ENCODE measurements around the gene EHD3. TPM values are rescaled to one million over a fixed set of nuclear protein-coding genes. Genes with fewer than 3 reads are reported as not detected.

Gene EHD3
- total and polyA plus RNA-seq, 2 of the 4 experiments (the other 2 are of a cell fraction) = 29.1 to 39.8 TPM

DNA sequence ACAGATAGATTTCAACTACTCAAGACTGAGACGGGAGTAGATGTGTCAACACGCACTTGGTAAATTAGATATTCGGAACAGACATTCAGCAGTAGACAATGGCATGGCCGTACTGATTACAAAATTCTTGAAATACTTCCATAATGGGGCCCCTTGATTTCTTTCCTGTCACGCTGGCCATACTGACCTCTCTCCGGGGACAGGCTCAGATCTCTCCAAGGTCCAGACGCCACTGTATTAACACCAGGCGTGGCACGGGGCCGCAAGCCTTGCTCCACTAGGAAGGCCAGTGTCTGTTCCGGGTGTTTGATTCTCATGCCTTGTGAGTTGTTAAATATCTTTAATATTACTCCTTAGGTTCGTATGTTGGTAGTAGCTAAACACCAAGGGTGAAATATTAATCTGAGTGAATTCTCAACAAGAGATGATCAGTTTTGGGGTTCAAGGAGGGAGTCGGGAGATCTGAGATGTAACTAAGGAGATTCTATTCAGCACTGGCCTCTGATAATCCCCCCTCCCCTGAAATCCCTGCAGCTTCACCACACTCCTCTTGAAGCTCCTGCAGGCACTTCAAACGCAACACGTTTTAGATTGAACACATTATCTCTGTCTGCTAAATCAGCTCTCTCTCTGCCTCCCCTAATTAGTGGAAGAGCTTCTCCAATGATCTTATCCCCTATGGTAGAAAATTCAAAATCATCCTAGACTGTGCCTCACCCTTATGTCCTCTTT, 2.2 kb upstream of the EHD3 start:
- intact Hi-C loops (cut with micrococcal nuclease) (loop anchor here (5.0 kb wide), 1 partner anchor 291 kb away; no protein-coding TSS in a partner anchor), in situ Hi-C loops (cut with MboI; ENCODE audit: low sequenced_read_pairs) (loop anchor here (5.0 kb wide), 1 partner anchor 106 kb away; no protein-coding TSS in a partner anchor), dilution Hi-C loops (cut with HindIII; ENCODE audit: low sequenced_read_pairs, unreplicated experiment) (no loop called here)
- 43% methylated on average over 4 of the region's 15 CpGs; no CpG with 5 or more reads in 1 of the 2 experiments for whole genome bisulfite sequencing, 2 experiments (ENCODE audit: extremely low coverage in 2 of 2, insufficient read length in 1 of 2)
- Histone ChIP-seq H2AK9ac (replicated peaks; ENCODE audit: low read depth, low read length, poor library complexity) (no peak overlapping the region), H4K8ac (ENCODE audit: low read depth in 2 of 2, low read length in 2 of 2) (no peak overlapping the region), H3K14ac (replicated peaks; ENCODE audit: low read depth, low read length) (no peak overlapping the region), H3K23ac (ENCODE audit: low read depth, low read length) (no peak overlapping the region), H3K9me1 (ENCODE audit: insufficient read depth, low read length) (peaks cover 16% of the 10 kb centered on the region; the same call in 1 of the 2 replicates), H3K4ac (ENCODE audit: low read depth, low read length) (no peak overlapping the region), H3K9me3 (ENCODE audit: control insufficient read depth, insufficient read depth, low read length) (no peaks in the 10 kb centered on the region), H3K4me3 (ENCODE audit: insufficient read depth, low read depth, low read length) (no peak overlapping the region), H2AFZ (replicated peaks; ENCODE audit: low read length, poor library complexity) (no peak overlapping the region), H3K79me1 (ENCODE audit: low read depth in 1 of 2, low read length in 2 of 2) (peaks cover 8 to 21% of the 10 kb centered on the region in 2 experiments; a peak in 3 of 4 replicates), H3K18ac (ENCODE audit: low read depth, low read length) (no peak overlapping the region), H3K4me2 (ENCODE audit: low read depth, low read length) (no peak overlapping the region), H2BK120ac (ENCODE audit: low read depth, low read length) (no peak overlapping the region), H2BK20ac (ENCODE audit: low read depth, low read length) (no peak overlapping the region), H3K4me1 (ENCODE audit: control insufficient read depth, insufficient read depth, low read length) (peaks cover 9% of the 10 kb centered on the region), H3K36me3 (ENCODE audit: control insufficient read depth, insufficient read depth, low read length) (no peaks in the 10 kb centered on the region), H4K20me1 (ENCODE audit: insufficient read depth, low read length) (peaks cover 10% of the 10 kb centered on the region), H3K27ac (ENCODE audit: insufficient read depth, low read length) (no peak overlapping the region), H2BK5ac (ENCODE audit: low read depth, low read length, poor library complexity, severe bottlenecking) (no peak overlapping the region), H4K5ac (ENCODE audit: low read depth, low read length) (no peak overlapping the region), H3K27me3 (ENCODE audit: control insufficient read depth, insufficient read depth, low read length) (peaks cover 12% of the 10 kb centered on the region), H4K91ac (ENCODE audit: insufficient read depth, low read depth, low read length) (no peak overlapping the region), H3K56ac (ENCODE audit: extremely low read depth, insufficient read depth, low read length) (no peak overlapping the region), H2AK5ac (ENCODE audit: low read depth, low read length) (no peak overlapping the region), H3K9ac (ENCODE audit: low read depth, low read length) (no peak overlapping the region), H2BK15ac (ENCODE audit: low read depth, low read length) (no peak overlapping the region)
- no TSS peak for BruUV-seq (replicated peaks)
- DNase-seq (no peak), ATAC-seq (ENCODE audit: low read depth) (no peak)
- CTCF ChIA-PET = no interaction called here
- POLR2A ChIA-PET (ENCODE audit: unreplicated experiment) = no interaction called here
- TF ChIP-seq RAD21 (IDR thresholded peaks at IDR 0.05; ENCODE audit: low read length) = no peak
- TF ChIP-seq FOS (IDR thresholded peaks at IDR 0.05; ENCODE audit: low read depth, low read length) = no peak
- TF ChIP-seq, protein P1, sequence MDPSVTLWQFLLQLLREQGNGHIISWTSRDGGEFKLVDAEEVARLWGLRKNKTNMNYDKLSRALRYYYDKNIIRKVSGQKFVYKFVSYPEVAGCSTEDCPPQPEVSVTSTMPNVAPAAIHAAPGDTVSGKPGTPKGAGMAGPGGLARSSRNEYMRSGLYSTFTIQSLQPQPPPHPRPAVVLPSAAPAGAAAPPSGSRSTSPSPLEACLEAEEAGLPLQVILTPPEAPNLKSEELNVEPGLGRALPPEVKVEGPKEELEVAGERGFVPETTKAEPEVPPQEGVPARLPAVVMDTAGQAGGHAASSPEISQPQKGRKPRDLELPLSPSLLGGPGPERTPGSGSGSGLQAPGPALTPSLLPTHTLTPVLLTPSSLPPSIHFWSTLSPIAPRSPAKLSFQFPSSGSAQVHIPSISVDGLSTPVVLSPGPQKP (IDR thresholded peaks at IDR 0.05; ENCODE audit: borderline replicate concordance, low read depth, low read length) = no peak
- no peak for TF ChIP-seq MAZ (IDR thresholded peaks at IDR 0.05; ENCODE audit: borderline replicate concordance, low read depth, low read length)
- TF ChIP-seq, protein P2, sequence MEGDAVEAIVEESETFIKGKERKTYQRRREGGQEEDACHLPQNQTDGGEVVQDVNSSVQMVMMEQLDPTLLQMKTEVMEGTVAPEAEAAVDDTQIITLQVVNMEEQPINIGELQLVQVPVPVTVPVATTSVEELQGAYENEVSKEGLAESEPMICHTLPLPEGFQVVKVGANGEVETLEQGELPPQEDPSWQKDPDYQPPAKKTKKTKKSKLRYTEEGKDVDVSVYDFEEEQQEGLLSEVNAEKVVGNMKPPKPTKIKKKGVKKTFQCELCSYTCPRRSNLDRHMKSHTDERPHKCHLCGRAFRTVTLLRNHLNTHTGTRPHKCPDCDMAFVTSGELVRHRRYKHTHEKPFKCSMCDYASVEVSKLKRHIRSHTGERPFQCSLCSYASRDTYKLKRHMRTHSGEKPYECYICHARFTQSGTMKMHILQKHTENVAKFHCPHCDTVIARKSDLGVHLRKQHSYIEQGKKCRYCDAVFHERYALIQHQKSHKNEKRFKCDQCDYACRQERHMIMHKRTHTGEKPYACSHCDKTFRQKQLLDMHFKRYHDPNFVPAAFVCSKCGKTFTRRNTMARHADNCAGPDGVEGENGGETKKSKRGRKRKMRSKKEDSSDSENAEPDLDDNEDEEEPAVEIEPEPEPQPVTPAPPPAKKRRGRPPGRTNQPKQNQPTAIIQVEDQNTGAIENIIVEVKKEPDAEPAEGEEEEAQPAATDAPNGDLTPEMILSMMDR (conservative IDR thresholded peaks at IDR 0.05; ENCODE audit: low read depth, low read length) = no peak
- TF ChIP-seq MAFK (IDR thresholded peaks at IDR 0.05; ENCODE audit: low read depth, low read length) = no peak
- no peak for TF ChIP-seq RFX5 (IDR thresholded peaks at IDR 0.05; ENCODE audit: low read depth, low read length)
- TF ChIP-seq CHD1 (IDR thresholded peaks at IDR 0.05; ENCODE audit: low read depth, low read length) = no peak
- no peak for TF ChIP-seq CEBPB (IDR thresholded peaks at IDR 0.05; ENCODE audit: low read depth, low read length)
- no peak for TF ChIP-seq BHLHE40 (IDR thresholded peaks at IDR 0.05; ENCODE audit: low read depth, low read length)
- TF ChIP-seq, protein P3, sequence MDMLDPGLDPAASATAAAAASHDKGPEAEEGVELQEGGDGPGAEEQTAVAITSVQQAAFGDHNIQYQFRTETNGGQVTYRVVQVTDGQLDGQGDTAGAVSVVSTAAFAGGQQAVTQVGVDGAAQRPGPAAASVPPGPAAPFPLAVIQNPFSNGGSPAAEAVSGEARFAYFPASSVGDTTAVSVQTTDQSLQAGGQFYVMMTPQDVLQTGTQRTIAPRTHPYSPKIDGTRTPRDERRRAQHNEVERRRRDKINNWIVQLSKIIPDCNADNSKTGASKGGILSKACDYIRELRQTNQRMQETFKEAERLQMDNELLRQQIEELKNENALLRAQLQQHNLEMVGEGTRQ (IDR thresholded peaks at IDR 0.05; ENCODE audit: low read depth, low read length) = no peak
- no peak for TF ChIP-seq POLR2A (IDR thresholded peaks at IDR 0.05; ENCODE audit: low read depth, low read length)
- no peak for TF ChIP-seq MXI1 (IDR thresholded peaks at IDR 0.05; ENCODE audit: borderline replicate concordance, low read depth, low read length)
- TF ChIP-seq RCOR1 (IDR thresholded peaks at IDR 0.05; ENCODE audit: insufficient replicate concordance, low read length) = no peak
- TF ChIP-seq SMC3 (IDR thresholded peaks at IDR 0.05; ENCODE audit: low read depth, low read length) = no peak
